ENCODE measurements around the gene SLC44A5. TPM values are rescaled to one million over a fixed set of nuclear protein-coding genes. Genes with fewer than 3 reads are reported as not detected.

SLC44A5 gene
- total RNA-seq, 1 donor from 2014 or later = 0.69 TPM

DNA sequence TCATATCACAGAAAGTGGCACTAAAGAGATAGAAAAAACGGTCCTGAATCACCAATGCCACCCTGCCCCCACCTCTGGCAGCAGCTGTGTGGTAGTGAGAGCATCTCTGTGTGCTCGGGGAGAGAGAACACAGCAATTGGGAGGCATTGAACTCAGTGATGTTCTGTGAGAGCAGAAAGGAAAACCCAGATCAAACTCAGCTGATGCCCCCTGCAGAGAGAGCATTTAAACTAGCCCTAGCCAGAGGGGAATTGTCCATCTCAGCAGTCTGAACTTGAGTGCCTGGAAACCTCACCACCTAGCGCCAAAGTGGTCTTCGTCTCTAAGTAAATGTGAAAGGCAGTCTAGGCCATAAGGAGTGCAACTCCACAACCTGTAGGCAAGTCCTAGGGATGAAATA is 21.3 kb downstream of the SLC44A5 start:
- ChIA-PET POLR2A (no interaction called here), CTCF (no interaction called here)
- no peak for DNase-seq
- TF ChIP-seq, protein P1, sequence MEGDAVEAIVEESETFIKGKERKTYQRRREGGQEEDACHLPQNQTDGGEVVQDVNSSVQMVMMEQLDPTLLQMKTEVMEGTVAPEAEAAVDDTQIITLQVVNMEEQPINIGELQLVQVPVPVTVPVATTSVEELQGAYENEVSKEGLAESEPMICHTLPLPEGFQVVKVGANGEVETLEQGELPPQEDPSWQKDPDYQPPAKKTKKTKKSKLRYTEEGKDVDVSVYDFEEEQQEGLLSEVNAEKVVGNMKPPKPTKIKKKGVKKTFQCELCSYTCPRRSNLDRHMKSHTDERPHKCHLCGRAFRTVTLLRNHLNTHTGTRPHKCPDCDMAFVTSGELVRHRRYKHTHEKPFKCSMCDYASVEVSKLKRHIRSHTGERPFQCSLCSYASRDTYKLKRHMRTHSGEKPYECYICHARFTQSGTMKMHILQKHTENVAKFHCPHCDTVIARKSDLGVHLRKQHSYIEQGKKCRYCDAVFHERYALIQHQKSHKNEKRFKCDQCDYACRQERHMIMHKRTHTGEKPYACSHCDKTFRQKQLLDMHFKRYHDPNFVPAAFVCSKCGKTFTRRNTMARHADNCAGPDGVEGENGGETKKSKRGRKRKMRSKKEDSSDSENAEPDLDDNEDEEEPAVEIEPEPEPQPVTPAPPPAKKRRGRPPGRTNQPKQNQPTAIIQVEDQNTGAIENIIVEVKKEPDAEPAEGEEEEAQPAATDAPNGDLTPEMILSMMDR (IDR thresholded peaks at IDR 0.05) = no peak
- intact Hi-C loops (cut with micrococcal nuclease) = no loop called here
- Mint-ChIP-seq H3K4me3 (no peak overlapping the region), H3K36me3 (ENCODE audit: low read depth) (no peaks in the 10 kb centered on the region), H3K4me1 (no peaks in the 10 kb centered on the region), H3K27me3 (peaks cover 6% of the 10 kb centered on the region), H3K27ac (no peak overlapping the region), H3K9me3 (no peaks in the 10 kb centered on the region)
- ATAC-seq (ENCODE audit: low read depth) = no peak

DNA sequence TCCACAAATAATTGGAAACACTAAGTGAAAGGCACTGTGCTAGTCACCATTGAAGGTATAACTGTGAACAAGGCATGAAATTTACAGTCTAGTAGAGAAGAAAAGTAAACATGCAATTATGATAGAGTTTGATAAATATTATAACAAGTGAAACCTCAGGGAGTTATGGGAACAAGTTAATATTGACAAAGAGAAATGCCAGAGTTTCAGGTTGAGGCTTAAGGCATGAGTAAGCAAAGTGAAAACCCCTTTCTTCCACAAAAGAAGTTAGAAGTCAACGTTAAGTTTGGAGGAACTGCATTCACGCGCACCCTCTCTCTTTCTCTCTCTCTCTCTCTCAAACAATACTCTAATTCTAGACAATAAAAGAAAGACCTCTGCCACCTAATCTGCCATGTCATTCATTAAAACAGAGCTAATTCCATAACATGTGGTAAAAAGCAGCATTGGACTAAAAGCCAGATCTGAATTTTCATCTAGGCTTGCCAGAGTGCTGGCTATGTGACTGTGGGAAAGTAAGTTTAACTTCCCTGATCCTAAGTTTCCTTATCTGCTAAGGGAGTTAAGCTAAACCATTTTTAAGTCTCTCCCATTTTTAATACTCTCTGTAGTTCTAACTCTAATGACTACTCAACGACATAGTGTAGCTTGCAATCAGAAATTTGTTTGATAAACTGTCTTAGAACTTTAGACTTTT is 22.0 kb downstream of the SLC44A5 start:
- Mint-ChIP-seq H3K27me3 (peaks cover 6% of the 10 kb centered on the region), H3K9me3 (no peaks in the 10 kb centered on the region), H3K4me1 (no peaks in the 10 kb centered on the region), H3K36me3 (ENCODE audit: low read depth) (no peaks in the 10 kb centered on the region), H3K4me3 (no peak overlapping the region), H3K27ac (no peak overlapping the region)
- TF ChIP-seq, protein P1 (IDR thresholded peaks at IDR 0.05) = no peak
- ATAC-seq (ENCODE audit: low read depth) = no peak
- no peak for DNase-seq
- CTCF ChIA-PET = no interaction called here
- POLR2A ChIA-PET = no interaction called here
- intact Hi-C loops (cut with micrococcal nuclease) = no loop called here

DNA sequence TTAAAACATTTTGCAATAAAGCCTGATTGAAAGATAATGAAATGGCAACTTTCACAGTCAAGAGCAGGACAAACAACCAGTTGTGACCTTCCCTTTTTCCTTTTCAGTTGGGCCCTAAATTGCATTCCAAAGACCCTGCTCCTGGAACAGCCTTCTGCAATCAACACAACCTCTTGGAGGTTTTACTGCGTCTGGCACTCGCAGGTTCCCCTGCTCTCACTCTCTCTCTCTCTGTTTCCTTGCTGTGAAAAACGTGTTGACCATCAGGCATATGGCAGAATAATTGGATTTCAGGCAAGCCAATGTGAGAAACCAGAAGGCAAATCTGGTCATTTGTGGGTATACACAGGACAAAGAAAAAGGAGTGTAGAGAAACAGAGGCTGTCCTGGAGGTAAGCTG is 23.2 kb downstream of the SLC44A5 start:
- Mint-ChIP-seq H3K27ac (no peak overlapping the region), H3K9me3 (no peaks in the 10 kb centered on the region), H3K4me1 (no peaks in the 10 kb centered on the region), H3K36me3 (ENCODE audit: low read depth) (no peaks in the 10 kb centered on the region), H3K27me3 (peaks cover 4% of the 10 kb centered on the region), H3K4me3 (no peak overlapping the region)
- ATAC-seq (ENCODE audit: low read depth) = no peak
- TF ChIP-seq, protein P1 (IDR thresholded peaks at IDR 0.05) = no peak
- no peak for DNase-seq
- CTCF ChIA-PET = no interaction called here
- intact Hi-C loops (cut with micrococcal nuclease) = no loop called here
- POLR2A ChIA-PET = no interaction called here

DNA sequence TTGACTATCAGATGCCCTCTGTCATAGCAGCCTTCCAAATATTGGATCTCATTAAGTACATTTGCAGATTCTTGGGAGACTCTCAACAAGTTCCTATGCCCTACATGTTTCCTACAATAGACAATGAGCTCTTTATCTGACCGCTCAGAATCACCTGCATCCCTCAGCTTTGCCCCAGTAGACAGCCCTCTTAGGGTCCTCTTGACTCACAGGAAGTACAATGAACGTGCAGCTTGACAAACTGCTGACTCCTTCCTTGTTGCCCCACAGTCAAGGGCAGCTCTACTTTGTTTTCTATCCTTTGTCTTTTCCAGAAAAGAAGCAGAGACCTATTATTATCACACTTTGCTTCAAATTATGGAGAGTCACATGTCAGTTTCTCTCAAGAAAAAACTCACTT is 27.6 kb downstream of the SLC44A5 start:
- Mint-ChIP-seq H3K9me3 (no peaks in the 10 kb centered on the region), H3K4me3 (no peak overlapping the region), H3K27ac (no peak overlapping the region), H3K27me3 (peaks cover 3% of the 10 kb centered on the region), H3K4me1 (no peaks in the 10 kb centered on the region), H3K36me3 (ENCODE audit: low read depth) (no peaks in the 10 kb centered on the region)
- TF ChIP-seq, protein P1 (IDR thresholded peaks at IDR 0.05) = no peak
- intact Hi-C loops (cut with micrococcal nuclease) = no loop called here
- CTCF ChIA-PET = no interaction called here
- DNase-seq = no peak
- POLR2A ChIA-PET = no interaction called here
- ATAC-seq (ENCODE audit: low read depth) = no peak

DNA sequence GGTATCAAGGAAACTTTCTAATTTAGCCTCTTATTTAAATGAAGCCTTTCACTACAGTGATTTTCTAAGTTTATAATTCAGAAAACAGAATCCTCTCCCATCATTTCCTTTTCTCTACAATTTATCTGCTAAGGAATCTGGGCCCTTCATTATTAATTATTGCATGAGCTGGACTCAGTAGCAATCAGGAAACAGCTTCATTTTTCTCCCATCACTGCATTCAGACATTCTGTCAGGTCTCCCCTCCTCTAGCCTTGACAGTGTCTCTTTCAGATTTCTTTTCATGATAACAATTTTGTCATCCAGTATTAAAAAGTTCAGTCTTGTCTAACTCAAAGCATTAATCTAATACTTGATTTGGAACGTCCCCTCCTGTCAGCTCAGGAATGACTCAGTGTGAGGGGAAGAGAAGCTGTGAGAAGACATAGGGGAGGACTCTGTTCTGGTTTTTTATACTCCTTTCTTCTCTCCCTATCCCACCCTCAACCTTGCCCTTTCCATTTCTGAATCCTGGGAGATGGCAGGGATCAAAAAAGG is 28.1 kb downstream of the SLC44A5 start:
- ChIA-PET CTCF (no interaction called here), POLR2A (no interaction called here)
- H3K9me3 Mint-ChIP-seq = no peaks in the 10 kb centered on the region
- TF ChIP-seq, protein P1 (IDR thresholded peaks at IDR 0.05) = no peak
- no peak overlapping the region for H3K27ac Mint-ChIP-seq
- H3K27me3 Mint-ChIP-seq = peaks cover under 1% of the 10 kb centered on the region
- DNase-seq (no peak), ATAC-seq (ENCODE audit: low read depth) (no peak)
- intact Hi-C loops (cut with micrococcal nuclease) = no loop called here
- no peaks in the 10 kb centered on the region for H3K4me1 Mint-ChIP-seq
- no peak overlapping the region for H3K4me3 Mint-ChIP-seq
- H3K36me3 Mint-ChIP-seq (ENCODE audit: low read depth) = no peaks in the 10 kb centered on the region

All from activated B cell treated with CpG ODN at 0.5 μM for 24 hours (primary cell).